OCI-LY3 (cell line): Measurements from ENCODE around the gene SNAPC2.

Experiments
- H2AFZ ChIP-seq: fragments of 200-600, 300-600 bp; shearing (Covaris generic); 2 replicates; pipeline ENCODE4 v1.6.0; 2014; ENCODE audit warnings: antibody characterized with exemption, low read depth, low read length
- H3K27ac ChIP-seq: fragments of 200-600, 300-600 bp; sonication (generic); 2 replicates; pipeline ENCODE4 v1.5.1; 2014; ENCODE audit warnings: mild to moderate bottlenecking, low read length, moderate library complexity, mixed read lengths
- H3K27me3 ChIP-seq: fragments of 200-600, 300-600 bp; sonication (generic); 2 replicates; pipeline ENCODE4 v1.6.1; 2014; ENCODE audit warnings: low read depth, low read length, mixed read lengths
- H3K36me3 ChIP-seq: fragments of 200-600, 300-600 bp; sonication (generic); replicated peaks from 2 replicates; pipeline ENCODE3; 2014; ENCODE audit warnings: low read depth, low read length, mixed read lengths
- H3K4me1 ChIP-seq: fragments of 300-600, 200-600 bp; sonication (generic); 2 replicates; pipeline ENCODE4 v1.6.1; 2014; ENCODE audit warnings: low read length, mixed read lengths
- H3K4me2 ChIP-seq: fragments of 200-600, 300-600 bp; sonication (generic); 2 replicates; pipeline ENCODE4 v1.6.1; 2014; ENCODE audit warnings: low read length, mixed read lengths
- H3K4me3 ChIP-seq: fragments of 300-600, 200-600 bp; sonication (generic); 2 replicates; pipeline ENCODE4 v1.5.1; 2014; ENCODE audit warnings: antibody characterized with exemption, mild to moderate bottlenecking, low read length, moderate library complexity
- H3K79me2 ChIP-seq: fragments of 300-600, 200-600 bp; shearing (Covaris generic); 2 replicates; pipeline ENCODE4 v1.6.1; 2014; ENCODE audit warnings: mild to moderate bottlenecking, low read length, mixed read lengths
- H3K9ac ChIP-seq: fragments of 300-600, 200-600 bp; shearing (Covaris generic); 2 replicates; pipeline ENCODE4 v1.6.0; 2014; ENCODE audit warnings: mild to moderate bottlenecking, low read length, moderate library complexity
- H3K9me3 ChIP-seq: fragments of 200-600, 300-600 bp; shearing (Covaris generic); 2 replicates; pipeline ENCODE4 v1.6.1; 2014; ENCODE audit warnings: low read length, mixed read lengths; ENCODE audit not compliant: insufficient read depth
- H4K20me1 ChIP-seq: fragments of 200-600, 300-600 bp; sonication (generic); 2 replicates; pipeline ENCODE4 v1.6.1; 2016; ENCODE audit warnings: low read length, mixed read lengths; ENCODE audit not compliant: insufficient read depth
- CTCF ChIP-seq: fragments of 200-600, 300-600 bp; sonication (generic); IDR thresholded peaks from 2 replicates; pipeline ENCODE4 v1.5.1; 2014; ENCODE audit warnings: antibody characterized with exemption, low read length, low read depth
- EZH2phosphoT487 ChIP-seq: fragments of 200-600 bp; shearing (Covaris generic); IDR thresholded peaks from 2 replicates; pipeline ENCODE4 v1.6.1; 2018; ENCODE audit warnings: antibody characterized with exemption, mixed run types, low read depth

SNAPC2 gene

GRCh38 chr19:7874897-7875273, 45.3 kb upstream of the SNAPC2 start:
- Histone ChIP-seq H3K27me3 (no peaks in the 10 kb centered on the region), H3K9me3 (no peaks in the 10 kb centered on the region), H3K36me3 (no peaks in the 10 kb centered on the region), H4K20me1 (no peaks in the 10 kb centered on the region), H3K4me1 (peaks cover 12% of the 10 kb centered on the region; the same call in 1 of the 2 replicates), H3K4me2 (no peak overlapping the region), H3K4me3 (no peak overlapping the region), H3K27ac (no peak overlapping the region), H2AFZ (no peak overlapping the region), H3K79me2 (no peaks in the 10 kb centered on the region), H3K9ac (no peak overlapping the region)
- TF ChIP-seq CTCF (no peak), EZH2phosphoT487 (no peak)

GRCh38 chr19:7877249-7877836, 42.8 kb upstream of the SNAPC2 start:
- no peak overlapping the region for H3K27ac ChIP-seq
- no peak overlapping the region for H3K9ac ChIP-seq
- no peaks in the 10 kb centered on the region for H3K9me3 ChIP-seq
- no peak overlapping the region for H3K4me3 ChIP-seq
- peaks cover 2% of the 10 kb centered on the region for H3K36me3 ChIP-seq
- no peaks in the 10 kb centered on the region for H4K20me1 ChIP-seq
- TF ChIP-seq EZH2phosphoT487 (no peak), CTCF (no peak)
- H3K4me2 ChIP-seq = no peak overlapping the region
- H3K4me1 ChIP-seq = no peaks in the 10 kb centered on the region
- H2AFZ ChIP-seq = no peak overlapping the region
- H3K27me3 ChIP-seq = no peaks in the 10 kb centered on the region
- no peaks in the 10 kb centered on the region for H3K79me2 ChIP-seq

- Histone ChIP-seq H3K79me2 (no peaks in the 10 kb centered on the region), H3K27me3 (no peaks in the 10 kb centered on the region), H4K20me1 (no peaks in the 10 kb centered on the region), H3K27ac (no peak overlapping the region), H2AFZ (no peak overlapping the region; the same call in 1 of the 2 replicates), H3K4me3 (no peak overlapping the region), H3K9ac (no peak overlapping the region), H3K4me2 (no peak overlapping the region), H3K36me3 (peaks cover 2% of the 10 kb centered on the region), H3K9me3 (no peaks in the 10 kb centered on the region), H3K4me1 (no peaks in the 10 kb centered on the region)
- no peak for TF ChIP-seq EZH2phosphoT487
- no peak for TF ChIP-seq CTCF
These were observed 40.9 kb upstream of the SNAPC2 start for GRCh38 chr19:7879111-7879807.

- no peaks in the 10 kb centered on the region for H4K20me1 ChIP-seq
- H3K9me3 ChIP-seq = no peaks in the 10 kb centered on the region
- H3K4me1 ChIP-seq = no peaks in the 10 kb centered on the region
- no peak overlapping the region for H3K4me2 ChIP-seq
- H3K27me3 ChIP-seq = no peaks in the 10 kb centered on the region
- H3K79me2 ChIP-seq = no peaks in the 10 kb centered on the region
- TF ChIP-seq CTCF = no peak
- no peak for TF ChIP-seq EZH2phosphoT487
- H3K4me3 ChIP-seq = no peak overlapping the region
- H3K27ac ChIP-seq = no peak overlapping the region
- peaks cover 2% of the 10 kb centered on the region for H3K36me3 ChIP-seq
- no peak overlapping the region for H2AFZ ChIP-seq
- H3K9ac ChIP-seq = no peak overlapping the region
These were observed 40.3 kb upstream of the SNAPC2 start for GRCh38 chr19:7879836-7880235.
